Activated naive CD8-positive, alpha-beta T cell treated with anti-CD3 and anti-CD28 coated beads, Interleukin-2, amount 10 ng/mL, durations not matched to agents 7 days and 5 days (primary cell): ENCODE measurements around the gene NOS1AP. TPM values are rescaled to one million over a fixed set of nuclear protein-coding genes. Genes with fewer than 3 reads are reported as not detected.

Experiments
- ATAC-seq: fragments of 150-1000 bp; cut with Tn5 transposase; one replicate; pipeline ENCODE4 v1.10.0; 2021; ENCODE audit warnings: low read depth, moderate library complexity
- POLR2A ChIA-PET: fragments of 350-600 bp; sonication (Branson Sonifier 250); formaldehyde crosslinking; loops from one replicate; lab custom pipeline; 2021; ENCODE audit warnings: antibody characterized with exemption; lab: Charles Lee
- DNase-seq: peaks from one replicate; pipeline ENCODE4 v3.0.0; 2021
- H3K27ac Mint-ChIP-seq: one replicate; pipeline ENCODE4 v1.8.0; 2022; ENCODE audit warnings: mild to moderate bottlenecking, mixed read lengths
- H3K27me3 Mint-ChIP-seq: one replicate; pipeline ENCODE4 v1.8.0; 2022; ENCODE audit warnings: mild to moderate bottlenecking, moderate library complexity, mixed read lengths
- H3K36me3 Mint-ChIP-seq: one replicate; pipeline ENCODE4 v1.8.0; 2021; ENCODE audit warnings: mild to moderate bottlenecking, mixed read lengths
- H3K4me1 Mint-ChIP-seq: one replicate; pipeline ENCODE4 v1.8.0; 2021; ENCODE audit warnings: mixed read lengths
- H3K4me3 Mint-ChIP-seq: one replicate; pipeline ENCODE4 v1.8.0; 2022; ENCODE audit warnings: mild to moderate bottlenecking, moderate library complexity, mixed read lengths
- H3K9me3 Mint-ChIP-seq: one replicate; pipeline ENCODE4 v1.8.0; 2021; ENCODE audit warnings: mixed read lengths
- total RNA-seq, 2 experiments: library from RNA; stranded (reverse); gene quantifications; one replicate each; pipeline ENCODE4 v1.2.3, GENCODE V29; 2021

Gene NOS1AP
- not detected for total RNA-seq

GRCh38 chr1:162069334-162070093 is at the start of gene NOS1AP:
Gene NOS1AP (plus strand): TSS chr1:162069691. CDS start chr1:162070178, 487 bp downstream.
- peaks cover 66% of the 10 kb centered on the region for H3K27me3 Mint-ChIP-seq
- peaks cover 3% of the 10 kb centered on the region for H3K4me1 Mint-ChIP-seq

GRCh38 chr1:162020150-162020549 is 49.3 kb upstream of the NOS1AP start:
- H3K9me3 Mint-ChIP-seq = no peaks in the 10 kb centered on the region
- POLR2A ChIA-PET = no interaction called here
- no peaks in the 10 kb centered on the region for H3K36me3 Mint-ChIP-seq
- no peak overlapping the region for H3K27ac Mint-ChIP-seq
- H3K4me1 Mint-ChIP-seq = peaks cover 9% of the 10 kb centered on the region
- DNase-seq = no peak
- peaks cover 28% of the 10 kb centered on the region for H3K27me3 Mint-ChIP-seq
- ATAC-seq = no peak
- no peak overlapping the region for H3K4me3 Mint-ChIP-seq

More at GRCh38 chr1:162069334-162070093, at the start of gene NOS1AP:
- Mint-ChIP-seq H3K9me3 (no peaks in the 10 kb centered on the region), H3K4me3 (peak within 1 kb of the TSS; percentile 78), H3K36me3 (no peaks in the 10 kb centered on the region), H3K27ac (no peak within 1 kb of the TSS)
- ATAC-seq (peak; percentile 99), DNase-seq (peak; percentile 89)
- POLR2A ChIA-PET = interaction anchor here (0.9 kb wide), 1 partner anchor 243 kb away, joined by 3 read pairs; no protein-coding TSS in a partner anchor

DNA sequence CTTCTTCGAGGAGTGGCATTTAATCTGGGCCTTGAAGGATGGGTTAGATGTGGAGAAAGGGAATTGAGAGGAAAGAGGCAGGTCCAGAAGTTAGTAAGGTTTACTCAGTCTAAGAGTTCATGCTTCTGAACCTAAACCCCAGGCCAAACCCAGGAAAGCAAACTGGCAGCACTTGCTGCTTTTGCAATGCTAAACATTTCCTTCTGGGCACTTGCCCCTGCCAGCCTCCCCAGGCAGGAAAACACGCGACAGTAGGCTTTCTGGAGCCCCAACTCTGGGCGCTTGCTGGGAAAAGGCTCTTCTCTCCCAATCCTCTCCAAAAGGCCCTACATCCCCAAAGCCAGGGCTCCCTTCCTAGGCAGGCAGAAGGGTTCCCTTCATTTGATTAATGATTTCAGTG is 48.4 kb upstream of the NOS1AP start:
- DNase-seq = no peak
- Mint-ChIP-seq H3K36me3 (no peaks in the 10 kb centered on the region), H3K9me3 (no peaks in the 10 kb centered on the region), H3K27me3 (peaks cover 34% of the 10 kb centered on the region), H3K4me3 (no peak overlapping the region), H3K27ac (no peak overlapping the region), H3K4me1 (peaks cover 9% of the 10 kb centered on the region)
- POLR2A ChIA-PET = no interaction called here
- no peak for ATAC-seq

DNA sequence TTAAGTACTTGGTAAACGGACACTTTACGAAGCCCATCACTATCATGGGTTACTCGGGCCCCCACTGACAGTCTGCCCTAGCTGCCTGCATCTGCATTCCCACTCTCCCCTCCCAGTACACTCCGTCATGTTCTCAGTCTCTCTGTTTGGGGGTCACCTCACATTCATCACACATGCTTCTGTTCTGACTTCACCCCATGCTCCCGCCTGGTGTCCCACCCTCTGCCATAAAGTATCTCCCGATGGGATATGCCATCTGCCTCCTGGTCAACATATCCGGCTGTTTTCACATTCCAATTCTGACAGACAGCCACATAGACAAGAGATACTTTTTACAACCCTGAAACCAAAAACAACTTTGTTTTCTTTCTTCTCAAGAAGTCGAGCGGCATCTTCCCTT is 46.9 kb upstream of the NOS1AP start:
- POLR2A ChIA-PET = no interaction called here
- no peaks in the 10 kb centered on the region for H3K36me3 Mint-ChIP-seq
- H3K4me3 Mint-ChIP-seq = peak overlapping the region; percentile 89
- peaks cover 9% of the 10 kb centered on the region for H3K4me1 Mint-ChIP-seq
- ATAC-seq (no peak), DNase-seq (no peak)
- H3K9me3 Mint-ChIP-seq = no peaks in the 10 kb centered on the region
- peaks cover 43% of the 10 kb centered on the region for H3K27me3 Mint-ChIP-seq
- H3K27ac Mint-ChIP-seq = no peak overlapping the region

GRCh38 chr1:162023181-162023546 is 46.3 kb upstream of the NOS1AP start:
- Mint-ChIP-seq H3K36me3 (no peaks in the 10 kb centered on the region), H3K27me3 (peaks cover 45% of the 10 kb centered on the region), H3K4me3 (peak overlapping the region; percentile 89), H3K4me1 (peaks cover 9% of the 10 kb centered on the region), H3K9me3 (peaks cover 1% of the 10 kb centered on the region), H3K27ac (no peak overlapping the region)
- ATAC-seq (no peak), DNase-seq (no peak)
- POLR2A ChIA-PET = no interaction called here

GRCh38 chr1:162023547-162024501 is 45.7 kb upstream of the NOS1AP start, which contains the start of gene OLFML2B:
Gene OLFML2B (minus strand): TSS chr1:162023869. CDS start chr1:162023430, 439 bp downstream.
- POLR2A ChIA-PET = no interaction called here
- DNase-seq (peak; percentile 71), ATAC-seq (peak; percentile 97)
- H3K4me1 Mint-ChIP-seq = peaks cover 9% of the 10 kb centered on the region
- peak within 1 kb of the TSS; percentile 89 for H3K4me3 Mint-ChIP-seq
- H3K27ac Mint-ChIP-seq = no peak within 1 kb of the TSS
- H3K27me3 Mint-ChIP-seq = peaks cover 45% of the 10 kb centered on the region
- H3K36me3 Mint-ChIP-seq = no peaks in the 10 kb centered on the region
- H3K9me3 Mint-ChIP-seq = peaks cover 1% of the 10 kb centered on the region

- H3K36me3 Mint-ChIP-seq = no peaks in the 10 kb centered on the region
- peaks cover 1% of the 10 kb centered on the region for H3K9me3 Mint-ChIP-seq
- DNase-seq (no peak), ATAC-seq (no peak)
- no peak overlapping the region for H3K27ac Mint-ChIP-seq
- POLR2A ChIA-PET = no interaction called here
- H3K4me3 Mint-ChIP-seq = no peak overlapping the region
- H3K27me3 Mint-ChIP-seq = peaks cover 50% of the 10 kb centered on the region
- H3K4me1 Mint-ChIP-seq = peaks cover 9% of the 10 kb centered on the region
These were observed 44.0 kb upstream of the NOS1AP start for GRCh38 chr1:162025541-162025940.

DNA sequence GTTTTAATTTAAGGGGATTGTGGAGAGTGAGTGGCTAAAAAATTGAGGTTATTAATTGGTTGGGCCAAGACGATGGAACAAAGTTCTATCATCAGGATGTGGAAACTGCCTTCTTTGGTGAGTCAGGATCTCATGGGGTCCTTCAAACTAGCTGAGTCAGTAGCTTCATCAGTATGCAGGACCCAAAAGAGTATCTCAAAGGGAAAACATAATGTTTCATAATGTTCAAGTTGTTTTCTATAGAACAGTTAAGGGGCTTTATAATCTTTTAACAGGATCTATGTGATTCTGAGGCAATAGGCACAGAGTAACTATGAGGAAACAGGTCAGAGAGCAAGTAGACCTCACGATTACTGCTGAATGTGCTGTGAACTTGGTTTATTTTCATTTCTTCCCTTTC is 42.6 kb upstream of the NOS1AP start:
- Mint-ChIP-seq H3K9me3 (peaks cover 1% of the 10 kb centered on the region), H3K27me3 (peaks cover 50% of the 10 kb centered on the region)

GRCh38 chr1:162028726-162029125 is 40.8 kb upstream of the NOS1AP start:
- no peak overlapping the region for H3K4me3 Mint-ChIP-seq
- ATAC-seq (no peak), DNase-seq (no peak)
- H3K4me1 Mint-ChIP-seq = peaks cover 7% of the 10 kb centered on the region
- H3K27ac Mint-ChIP-seq = no peak overlapping the region
- no peaks in the 10 kb centered on the region for H3K36me3 Mint-ChIP-seq
- H3K27me3 Mint-ChIP-seq = peaks cover 42% of the 10 kb centered on the region
- POLR2A ChIA-PET = no interaction called here
- peaks cover 1% of the 10 kb centered on the region for H3K9me3 Mint-ChIP-seq

More for the DNA sequence above, 42.6 kb upstream of the NOS1AP start:
- no peak overlapping the region for H3K4me3 Mint-ChIP-seq
- DNase-seq = no peak
- ATAC-seq = no peak
- no peaks in the 10 kb centered on the region for H3K36me3 Mint-ChIP-seq
- POLR2A ChIA-PET = no interaction called here
- no peak overlapping the region for H3K27ac Mint-ChIP-seq
- H3K4me1 Mint-ChIP-seq = peaks cover 9% of the 10 kb centered on the region

- H3K9me3 Mint-ChIP-seq = peaks cover 1% of the 10 kb centered on the region
- no peak overlapping the region for H3K4me3 Mint-ChIP-seq
- POLR2A ChIA-PET = no interaction called here
- no peaks in the 10 kb centered on the region for H3K36me3 Mint-ChIP-seq
- DNase-seq (no peak), ATAC-seq (no peak)
- H3K27ac Mint-ChIP-seq = no peak overlapping the region
- H3K27me3 Mint-ChIP-seq = peaks cover 44% of the 10 kb centered on the region
- H3K4me1 Mint-ChIP-seq = peaks cover 4% of the 10 kb centered on the region
These were observed 40.3 kb upstream of the NOS1AP start for GRCh38 chr1:162029157-162029556.

DNA sequence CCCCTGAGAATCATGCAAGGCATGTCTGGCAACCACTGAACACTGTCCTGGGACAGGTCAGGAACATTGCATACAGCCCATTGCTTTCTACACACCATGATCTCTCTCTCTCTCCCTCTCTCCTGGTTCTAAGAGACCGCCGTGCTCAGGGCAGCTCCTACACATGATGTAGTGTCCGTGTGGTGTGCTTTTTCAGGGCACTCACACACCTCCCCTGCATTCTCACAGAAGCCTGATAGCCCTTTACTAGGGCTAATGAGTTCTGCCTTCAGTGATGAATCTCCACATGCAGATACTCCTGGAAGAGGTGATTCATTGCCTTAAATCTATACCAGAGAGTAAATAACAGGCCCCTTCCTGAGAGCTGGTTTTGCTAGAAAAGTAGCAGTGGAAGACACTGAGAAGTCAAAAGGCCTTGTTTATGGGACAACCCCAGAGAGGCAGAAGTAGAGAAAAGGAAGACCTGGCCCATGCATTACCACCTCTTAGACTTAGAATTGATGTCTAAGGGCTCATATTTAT is 38.7 kb upstream of the NOS1AP start:
- Mint-ChIP-seq H3K36me3 (no peaks in the 10 kb centered on the region), H3K4me3 (no peak overlapping the region), H3K27me3 (peaks cover 33% of the 10 kb centered on the region), H3K9me3 (peaks cover 1% of the 10 kb centered on the region), H3K4me1 (peaks cover 2% of the 10 kb centered on the region), H3K27ac (no peak overlapping the region)
- DNase-seq = no peak
- POLR2A ChIA-PET = no interaction called here
- ATAC-seq = no peak

DNA sequence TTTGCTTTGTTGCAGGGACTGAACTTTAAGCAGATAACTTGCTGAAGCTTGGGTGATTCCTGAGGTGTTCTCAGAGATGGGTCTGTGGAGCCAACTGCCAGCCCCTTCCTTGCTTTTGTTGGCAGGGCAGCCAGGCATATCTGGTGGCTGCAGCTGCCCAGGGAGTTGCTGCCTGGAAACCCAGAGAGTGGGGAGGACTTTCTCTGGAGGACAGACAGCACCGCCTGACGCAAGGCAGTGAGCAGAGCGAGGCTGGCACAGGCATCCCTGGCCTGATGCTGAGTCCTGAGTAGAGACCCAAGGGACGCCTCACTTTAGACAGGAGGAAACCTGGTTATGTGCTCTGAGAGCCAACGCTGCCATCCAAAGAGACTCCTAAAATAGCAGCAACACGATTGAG is 36.1 kb upstream of the NOS1AP start:
- Mint-ChIP-seq H3K27me3 (peaks cover 23% of the 10 kb centered on the region), H3K4me3 (no peak overlapping the region), H3K4me1 (peaks cover 2% of the 10 kb centered on the region), H3K9me3 (no peaks in the 10 kb centered on the region), H3K36me3 (no peaks in the 10 kb centered on the region), H3K27ac (no peak overlapping the region)
- DNase-seq = no peak
- POLR2A ChIA-PET = no interaction called here
- no peak for ATAC-seq

DNA sequence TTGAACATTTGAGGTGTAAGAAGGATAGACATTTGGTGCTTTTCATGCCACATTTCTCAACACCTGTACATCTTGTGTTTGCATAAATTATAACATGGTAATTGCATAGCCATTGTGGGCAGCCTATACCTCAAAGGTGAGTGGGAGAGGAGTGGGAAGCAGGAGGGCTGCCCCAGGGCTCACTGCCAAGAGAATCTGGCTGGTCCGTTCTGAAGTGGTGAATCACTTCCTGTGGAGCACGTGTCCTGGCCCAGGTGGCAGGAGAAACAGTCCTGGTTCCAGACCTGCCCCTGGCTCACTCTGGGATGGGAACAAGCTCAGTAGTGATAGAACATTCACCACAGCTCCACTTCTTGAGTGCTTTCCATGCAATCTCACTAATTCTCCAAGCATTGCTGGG is 34.2 kb upstream of the NOS1AP start:
- ATAC-seq (no peak), DNase-seq (no peak)
- peaks cover 2% of the 10 kb centered on the region for H3K4me1 Mint-ChIP-seq
- H3K36me3 Mint-ChIP-seq = no peaks in the 10 kb centered on the region
- H3K4me3 Mint-ChIP-seq = no peak overlapping the region
- peaks cover 20% of the 10 kb centered on the region for H3K27me3 Mint-ChIP-seq
- H3K27ac Mint-ChIP-seq = no peak overlapping the region
- no peaks in the 10 kb centered on the region for H3K9me3 Mint-ChIP-seq
- POLR2A ChIA-PET = no interaction called here
